DMS 273 (cell line): Measurements from ENCODE around the gene SH3PXD2B.
"Not testable (repeated sequence)": the region's sequence is repeated elsewhere in the genome, so short reads cannot be mapped to it uniquely, and the experiment has no call there.

Source experiments
- DNase-seq: peaks from one replicate; lab custom pipeline; 2025; ENCODE audit not compliant: unreplicated experiment; lab: John Stamatoyannopoulos, UW

SH3PXD2B gene

GRCh38 chr5:172373680-172374079, 80.6 kb downstream of the SH3PXD2B start:
- DNase-seq, result no peak

DNA sequence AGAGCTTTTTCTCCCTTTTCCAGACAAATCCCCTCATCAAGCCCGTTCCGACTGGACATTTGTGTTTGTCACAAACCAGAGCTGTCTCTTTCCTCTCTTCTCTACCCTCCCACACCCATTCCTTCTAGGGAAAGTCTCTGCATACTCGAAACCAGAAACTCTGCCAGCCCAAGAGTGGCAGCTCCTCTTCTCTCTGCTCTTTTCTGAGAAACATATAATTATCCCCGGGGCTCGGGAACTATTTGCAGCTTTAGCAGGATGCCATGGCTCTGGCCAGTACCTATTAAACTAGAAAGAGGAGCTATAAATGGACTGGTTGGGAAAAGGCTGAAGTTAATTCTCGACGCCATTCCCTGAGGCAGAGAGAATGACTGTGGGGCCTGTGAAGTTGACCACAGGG, 82.6 kb downstream of the SH3PXD2B start:
- DNase-seq, result no peak

- DNase-seq, result peak; percentile 70
These were observed 83.4 kb downstream of the SH3PXD2B start for GRCh38 chr5:172370648-172371545.

DNA sequence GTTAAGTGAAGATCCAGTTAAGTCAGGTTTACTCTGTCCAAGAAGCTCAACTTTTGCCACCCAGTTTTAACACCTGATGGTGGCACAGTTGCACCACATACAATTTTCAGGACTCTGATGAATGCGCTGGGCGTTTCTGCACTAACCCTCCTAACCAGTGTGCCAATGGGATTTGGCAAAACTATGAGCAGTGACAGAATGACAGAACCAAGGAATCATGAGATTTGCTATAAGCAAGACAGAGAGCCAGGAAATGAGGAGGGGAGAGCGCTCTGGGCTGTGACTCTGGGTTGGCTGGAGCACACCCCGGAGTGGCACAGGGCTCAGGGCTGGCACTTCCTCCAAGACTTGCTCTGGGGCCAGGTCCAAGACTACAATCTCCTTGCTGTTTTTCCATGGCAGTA, 84.1 kb downstream of the SH3PXD2B start:
- DNase-seq, result no peak

GRCh38 chr5:172368699-172369098, 85.6 kb downstream of the SH3PXD2B start:
- DNase-seq, result not testable (repeated sequence)

DNA sequence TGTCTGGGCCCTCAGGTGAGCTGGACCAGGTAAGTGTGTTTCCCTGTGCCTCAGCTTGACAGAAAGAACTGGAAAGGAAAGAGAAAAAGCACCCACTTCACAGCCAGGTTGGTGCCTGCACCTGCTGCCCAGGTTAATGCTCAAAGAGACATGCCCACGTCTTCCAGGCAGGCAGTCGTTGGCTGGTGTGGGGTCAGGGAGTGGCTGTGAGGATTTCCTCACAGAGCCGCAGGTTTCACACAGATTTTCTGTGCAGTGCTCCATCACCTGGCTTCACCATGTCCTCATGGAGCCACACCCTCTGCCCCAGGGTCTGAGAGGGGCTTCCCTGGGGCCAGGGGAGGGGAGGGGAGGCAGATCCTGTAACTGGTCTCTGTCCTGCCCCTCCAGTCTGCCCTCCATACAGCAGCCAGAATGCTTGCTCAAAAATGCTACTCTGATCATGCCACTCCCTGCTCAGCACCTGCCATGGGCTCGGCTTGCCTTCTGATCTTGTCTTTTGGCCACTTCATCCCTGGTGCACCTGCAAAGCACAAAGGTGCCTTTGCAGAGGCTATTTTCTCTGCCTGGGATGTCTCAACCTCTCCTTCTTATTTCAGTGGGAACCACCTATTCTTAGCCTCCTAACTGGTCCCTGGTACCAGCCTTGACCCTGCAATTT, 88.2 kb downstream of the SH3PXD2B start:
- no peak for DNase-seq

DNA sequence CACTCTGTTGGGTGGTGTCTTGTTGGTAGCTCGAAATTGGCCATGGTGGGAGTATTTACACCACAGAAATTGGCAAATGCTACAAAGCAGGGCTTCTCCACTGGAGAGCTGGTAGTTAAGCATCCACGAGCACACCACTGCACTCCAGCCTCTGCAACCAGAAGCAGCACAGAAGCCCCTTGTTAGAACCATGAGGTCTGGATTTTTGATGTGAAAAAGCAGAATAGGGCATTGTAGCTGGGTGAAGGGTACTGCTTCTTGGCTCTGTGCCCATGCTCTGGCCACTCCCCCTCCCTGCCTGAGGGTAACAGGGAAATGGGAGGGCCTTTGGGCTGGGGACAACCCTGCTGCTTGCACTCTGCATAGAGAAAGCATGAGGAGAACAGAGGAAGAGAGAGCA, 89.6 kb downstream of the SH3PXD2B start:
- no peak for DNase-seq

- DNase-seq, result no peak
These were observed 91.6 kb downstream of the SH3PXD2B start for GRCh38 chr5:172362755-172363154.

DNA sequence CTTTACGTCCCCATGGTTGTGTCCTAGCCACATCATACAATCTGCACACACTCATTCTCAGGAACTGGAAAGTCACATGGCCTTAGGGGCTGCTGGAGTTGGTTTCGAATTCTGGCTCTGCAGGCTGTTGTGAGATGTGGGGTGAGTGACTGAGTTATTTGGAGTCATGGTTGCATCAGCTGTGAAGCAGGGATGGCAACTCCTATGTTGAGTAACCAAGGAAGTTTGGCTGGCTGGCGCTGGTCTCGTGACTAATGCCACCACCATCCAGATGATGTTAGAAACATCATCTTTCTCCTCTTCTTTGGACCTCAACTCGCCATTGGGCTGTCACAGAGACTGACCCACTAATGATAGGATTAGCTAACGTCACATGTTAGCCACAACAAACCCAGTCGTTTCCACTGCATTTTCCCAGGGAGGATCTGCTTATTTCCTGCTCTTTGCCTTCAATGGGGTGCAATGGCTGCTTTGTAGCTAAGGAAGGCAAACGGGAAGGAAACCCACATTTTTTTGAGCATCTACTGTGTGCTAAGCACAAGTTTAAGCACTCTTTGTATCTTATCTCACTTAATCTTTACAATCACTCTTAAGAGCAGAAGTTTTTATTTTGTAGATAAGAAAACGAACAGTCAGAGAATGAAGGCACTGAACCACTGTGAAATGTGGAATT, 92.6 kb downstream of the SH3PXD2B start:
- DNase-seq, result no peak

- DNase-seq, result no peak
These were observed 96.0 kb downstream of the SH3PXD2B start for GRCh38 chr5:172358345-172358744.

DNA sequence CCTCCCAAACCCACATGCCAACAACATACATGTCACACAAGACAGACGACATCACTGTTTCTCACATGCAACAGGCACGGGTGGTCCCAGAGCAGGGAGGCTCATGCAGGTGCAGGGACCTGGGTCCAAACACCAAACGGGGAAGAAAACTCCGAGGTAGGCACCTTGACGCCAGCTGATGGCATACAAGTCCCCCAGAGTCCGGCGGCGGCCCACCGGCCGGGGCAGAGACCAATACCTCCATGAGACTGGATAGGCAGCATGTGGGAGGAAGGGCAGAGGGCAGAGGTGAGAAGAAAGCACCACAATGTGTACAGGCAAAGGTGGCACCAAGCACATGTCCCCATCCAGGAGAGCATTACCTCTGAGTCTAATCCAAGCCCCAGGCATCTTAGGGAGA, 97.8 kb downstream of the SH3PXD2B start:
- no peak for DNase-seq

GRCh38 chr5:172356047-172356446, 98.3 kb downstream of the SH3PXD2B start:
- DNase-seq, result no peak

DNA sequence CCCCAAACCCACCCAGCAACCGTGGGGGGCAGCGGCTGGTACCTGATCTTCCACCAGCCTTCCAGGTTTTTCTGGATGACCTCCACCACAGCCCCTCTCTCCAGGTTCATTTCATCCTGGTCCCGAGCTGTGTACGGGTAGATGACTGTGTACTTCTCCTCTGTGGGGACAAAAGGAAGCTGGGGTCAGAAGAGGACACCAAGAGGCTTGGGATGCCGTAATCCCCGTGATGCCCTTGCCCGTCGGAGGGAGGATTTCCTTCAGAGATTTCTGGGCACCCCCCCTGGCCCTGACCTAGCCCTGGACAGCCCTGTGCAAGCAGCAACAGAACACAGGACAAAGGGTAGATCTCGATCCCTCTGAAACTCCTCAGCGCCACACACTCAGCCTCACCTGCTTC, 100.5 kb downstream of the SH3PXD2B start:
- no peak for DNase-seq

DNA sequence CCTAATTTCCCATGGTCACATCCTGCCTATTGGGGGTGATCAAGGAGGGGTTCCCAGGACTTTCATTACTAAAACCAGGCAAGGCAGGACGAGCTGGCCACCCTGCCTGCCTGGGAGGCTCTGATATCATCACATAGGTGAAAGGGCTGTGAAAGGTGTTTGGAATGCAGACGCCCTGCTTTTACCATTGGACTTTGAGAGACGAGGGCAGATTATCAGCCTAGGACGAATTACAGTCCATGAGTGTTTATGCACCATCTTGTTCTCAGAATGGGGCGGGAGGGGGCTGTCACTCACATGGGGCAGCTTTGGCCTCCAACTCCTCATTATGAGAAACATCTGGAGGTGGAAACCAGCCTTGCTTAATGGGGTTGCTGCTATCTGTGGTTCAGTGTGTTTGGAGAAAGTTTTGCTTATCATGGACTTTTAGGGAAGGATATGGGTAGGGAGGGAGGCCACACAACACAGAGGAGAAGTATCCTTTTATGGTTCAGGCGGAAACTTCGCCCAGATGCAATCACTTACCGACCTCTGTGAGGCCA, 101.0 kb downstream of the SH3PXD2B start:
- no peak for DNase-seq

DNA sequence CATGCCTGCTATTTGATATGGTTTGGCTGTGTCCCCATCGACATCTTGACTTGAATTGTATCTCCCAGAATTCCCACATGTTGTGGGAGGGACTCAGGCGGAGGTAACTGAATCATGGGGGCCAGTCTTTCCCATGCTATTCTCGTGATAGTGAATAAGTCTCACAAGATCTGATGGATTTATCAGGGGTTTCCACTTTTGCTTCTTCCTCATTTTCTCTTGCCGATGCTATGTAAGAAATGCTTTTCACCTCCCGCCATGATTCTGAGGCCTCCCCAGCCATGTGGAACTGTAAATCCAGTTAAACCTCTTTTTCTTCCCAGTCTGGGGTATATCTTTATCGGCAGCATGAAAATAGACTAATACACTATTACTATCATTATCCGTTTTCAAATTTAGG, 101.8 kb downstream of the SH3PXD2B start:
- DNase-seq, result not testable (repeated sequence)

DNA sequence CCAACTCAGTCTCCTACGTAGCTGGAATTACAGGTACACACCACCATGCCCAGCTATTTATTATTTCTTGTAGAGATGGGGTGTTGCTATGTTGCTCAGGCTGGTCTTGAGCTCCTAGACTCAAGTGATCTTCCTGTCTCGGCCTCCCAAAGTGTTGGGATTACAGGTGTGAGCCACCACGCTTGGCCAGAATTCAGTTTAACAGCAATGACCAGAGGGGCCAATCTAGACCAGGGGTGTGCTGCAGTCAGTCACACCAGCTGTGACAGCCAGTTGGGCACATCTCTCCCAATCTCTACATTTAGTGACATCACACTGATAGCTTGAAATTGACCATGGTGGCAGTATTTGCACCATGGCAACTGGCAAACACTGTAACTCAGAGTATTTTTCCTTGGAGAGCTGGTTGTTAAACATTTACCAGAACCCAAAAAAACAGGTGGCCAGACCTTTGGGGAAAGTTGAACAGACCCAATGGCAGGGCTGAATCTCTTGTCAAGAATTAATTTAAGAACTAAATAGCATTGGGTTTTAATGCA, 103.0 kb downstream of the SH3PXD2B start:
- no peak for DNase-seq

- peak; percentile 42 for DNase-seq
These were observed 103.8 kb downstream of the SH3PXD2B start for GRCh38 chr5:172350212-172351181.

- DNase-seq, result not testable (repeated sequence)
These were observed 105.6 kb downstream of the SH3PXD2B start for GRCh38 chr5:172348733-172349132.

GRCh38 chr5:172348084-172348483, 106.2 kb downstream of the SH3PXD2B start:
- DNase-seq, result no peak

DNA sequence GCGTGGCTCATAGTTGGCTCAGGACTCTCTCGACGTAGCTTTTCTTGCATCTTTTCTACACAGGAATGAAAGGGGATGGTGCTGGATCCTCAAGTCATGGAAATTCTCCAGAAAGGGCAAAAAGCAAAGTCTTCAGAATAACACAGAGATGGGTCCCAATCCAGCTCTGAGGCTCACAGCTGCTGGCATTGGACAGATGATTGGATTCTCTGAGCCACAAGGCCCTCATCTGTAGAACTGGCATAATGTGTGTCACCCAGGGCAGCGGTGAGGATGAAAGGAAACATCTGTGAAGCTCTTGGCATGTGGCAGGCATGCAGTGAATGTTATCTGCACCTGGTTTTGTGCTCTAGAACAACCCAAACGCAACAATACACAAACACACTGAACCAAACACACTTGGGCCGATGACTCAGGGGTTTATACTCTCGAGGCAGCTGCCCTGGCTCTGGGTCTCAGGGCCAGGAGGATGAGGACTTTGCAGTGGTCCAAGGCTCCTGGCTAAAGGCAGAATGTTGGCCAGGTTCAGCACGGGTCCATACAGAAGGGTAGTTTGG, 106.8 kb downstream of the SH3PXD2B start:
- DNase-seq, result no peak
